Measurements from ENCODE around the gene COL9A3. TPM values are rescaled to one million over a fixed set of nuclear protein-coding genes. Genes with fewer than 3 reads are reported as not detected.

COL9A3 gene
- total and polyA plus RNA-seq, 2 of the 8 experiments (the other 6 are each of a cell fraction or from before 2014, with no cell fraction given): 21.7 to 80.1 TPM

DNA sequence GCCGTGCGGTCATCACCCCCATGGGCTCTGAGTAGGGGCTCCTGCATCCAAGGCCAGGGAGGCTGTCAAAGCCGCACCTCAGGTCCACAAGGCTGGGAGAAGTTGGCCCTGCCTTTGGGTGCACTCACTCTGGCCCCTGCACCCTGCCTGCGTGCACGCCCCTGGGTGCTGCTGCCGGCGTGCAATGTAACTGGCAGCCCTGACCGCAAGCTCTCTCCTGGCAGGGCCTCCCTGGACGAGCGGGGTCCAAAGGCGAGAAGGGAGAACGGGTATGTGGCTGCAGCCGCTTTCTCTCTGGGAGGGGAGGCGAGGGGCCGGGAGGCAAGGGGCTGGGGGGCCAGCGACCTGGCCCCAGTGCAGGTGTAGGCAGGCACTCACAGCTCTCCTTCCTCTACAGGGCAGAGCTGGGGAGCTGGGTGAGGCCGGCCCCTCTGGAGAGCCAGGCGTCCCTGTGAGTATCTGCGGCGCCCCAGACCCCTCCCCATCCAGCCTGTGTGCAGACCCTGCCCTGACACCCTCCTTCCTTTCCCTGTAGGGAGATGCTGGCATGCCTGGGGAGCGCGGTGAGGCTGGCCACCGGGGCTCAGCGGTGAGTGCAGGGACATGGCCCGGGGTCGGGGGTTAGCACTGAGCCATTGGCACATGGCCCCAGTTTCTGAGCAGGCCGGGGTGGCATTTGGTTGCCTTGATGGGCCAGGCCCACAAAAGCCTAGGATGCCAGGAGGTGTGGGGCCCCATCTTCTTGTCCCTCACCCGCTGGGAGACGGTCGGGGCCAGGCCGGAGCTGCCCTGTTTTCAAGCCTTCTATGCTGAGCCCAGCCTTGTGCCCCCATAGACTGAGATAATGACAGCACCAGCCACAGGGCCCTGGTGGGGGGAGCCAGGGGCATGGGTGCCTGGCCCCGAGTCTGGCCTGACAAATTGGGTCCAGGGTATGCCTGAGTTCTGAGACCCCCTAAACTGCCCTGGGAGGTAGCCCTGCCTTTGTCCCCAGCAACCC lies 12.7 kb downstream of the COL9A3 start (continued):
- TF ChIP-seq YY1 (IDR thresholded peaks at IDR 0.05; ENCODE audit: low read depth, low read length) (no peak), FOSL1 (IDR thresholded peaks at IDR 0.05; ENCODE audit: insufficient read depth, low read depth, low read length) (no peak), SIN3A (conservative IDR thresholded peaks at IDR 0.05 in 1 of 2, IDR thresholded peaks at IDR 0.05 in 1 of 2; ENCODE audit: low read depth in 1 of 2, low read length in 2 of 2) (no peak)

Data from H1 (cell line).